GM21619 (cell line): ENCODE results near the gene SLC7A10.
A peak's percentile ranks its signal among the peaks of the same experiment; 100 is the strongest.
"Not testable (repeated sequence)": the region's sequence is repeated elsewhere in the genome, so short reads cannot be mapped to it uniquely, and the experiment has no call there.

Source experiments
- ATAC-seq: cut with Tn5 transposase; IDR thresholded peaks from one replicate; pipeline ENCODE4 v1.9.1; 2021; ENCODE audit not compliant: unreplicated experiment

SLC7A10 gene

GRCh38 chr19:33186431-33187182 lies 39.0 kb downstream of the SLC7A10 start:
- ATAC-seq: no peak

- peak; percentile 21 for ATAC-seq
Measured at GRCh38 chr19:33177417-33177979, 48.2 kb downstream of the SLC7A10 start.

GRCh38 chr19:33176670-33177416 lies 48.8 kb downstream of the SLC7A10 start:
- peak; percentile 76 for ATAC-seq

- no peak for ATAC-seq
Measured at GRCh38 chr19:33175886-33176669, 49.6 kb downstream of the SLC7A10 start.

DNA sequence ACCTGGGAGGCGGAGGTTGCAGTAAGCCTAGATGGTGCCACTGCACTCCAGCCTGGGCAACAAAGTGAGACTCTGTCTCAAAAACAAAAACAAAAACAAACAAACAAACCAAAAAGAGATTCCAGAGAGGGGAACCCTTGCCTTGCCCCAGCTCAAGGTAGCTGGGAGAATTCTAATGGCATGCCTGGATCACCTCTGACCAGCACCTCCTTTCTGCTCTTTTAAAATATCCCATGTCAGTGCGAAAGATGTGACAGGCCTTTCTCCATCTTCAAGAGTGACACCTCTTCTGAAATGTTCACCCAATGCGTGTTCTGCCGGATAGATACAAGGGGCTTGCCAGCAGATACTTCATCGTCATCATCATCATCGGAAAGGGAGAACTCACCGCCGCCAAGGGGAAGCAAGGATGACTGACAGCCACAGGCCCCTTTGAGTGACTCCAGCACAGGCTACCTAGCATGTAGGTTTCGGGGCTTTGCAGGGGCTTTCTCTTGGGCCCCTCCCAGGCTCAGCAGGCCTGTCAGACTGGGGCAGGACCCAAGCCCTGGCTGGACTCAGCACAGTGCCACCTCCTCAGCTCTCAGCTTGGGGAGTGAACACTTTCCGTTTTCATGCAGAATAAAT lies 50.4 kb downstream of the SLC7A10 start:
- no peak for ATAC-seq

- ATAC-seq: no peak
Measured at GRCh38 chr19:33174186-33174585, 51.5 kb downstream of the SLC7A10 start.

DNA sequence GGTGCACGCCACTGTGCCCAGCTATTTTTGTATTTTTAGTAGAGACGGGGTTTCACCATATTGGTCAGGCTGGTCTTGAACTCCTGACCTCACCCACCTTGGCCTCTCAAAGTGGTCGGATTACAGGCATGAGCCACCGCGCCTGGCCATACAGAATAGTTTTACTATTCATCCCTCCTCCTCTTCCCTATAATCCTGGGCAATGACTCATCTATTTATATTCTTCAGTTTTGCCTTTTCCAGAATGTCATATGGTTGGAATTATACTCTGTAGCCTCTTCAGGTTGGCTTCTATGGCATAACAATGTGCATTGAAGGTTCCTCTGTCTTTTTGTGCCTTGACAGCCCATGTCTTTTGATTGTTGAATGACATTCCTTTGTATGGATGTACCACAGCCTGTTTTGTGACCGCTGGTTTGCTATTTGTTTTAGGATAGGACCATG lies 53.7 kb downstream of the SLC7A10 start:
- ATAC-seq: no peak

DNA sequence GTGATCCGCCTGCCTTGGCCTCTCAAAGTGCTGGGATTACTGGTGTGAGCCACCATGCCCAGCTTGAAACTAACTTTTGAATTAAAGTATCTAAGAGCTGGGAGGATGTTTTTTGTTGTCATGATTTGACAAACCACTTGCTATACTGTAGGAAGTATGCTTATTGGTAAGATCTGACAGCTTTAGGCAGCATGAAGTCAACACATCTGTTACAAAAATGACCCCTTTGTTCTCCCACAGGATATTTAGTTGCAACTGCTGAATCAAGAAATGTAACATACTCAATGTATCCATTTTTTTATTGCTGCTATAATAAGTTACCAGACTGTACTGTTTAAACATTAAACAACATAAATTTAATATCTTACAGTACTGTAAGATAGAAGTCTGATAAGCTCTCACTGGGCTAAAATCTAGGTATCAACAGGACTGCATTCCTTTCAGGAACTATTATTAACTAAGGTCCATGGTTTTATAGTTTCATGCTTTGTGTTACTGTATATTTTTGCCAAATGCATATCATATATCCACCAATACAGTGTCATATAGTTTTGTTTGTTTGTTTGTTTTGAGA lies 54.3 kb downstream of the SLC7A10 start:
- no peak for ATAC-seq

GRCh38 chr19:33168528-33168927 lies 57.1 kb downstream of the SLC7A10 start:
- ATAC-seq: no peak

DNA sequence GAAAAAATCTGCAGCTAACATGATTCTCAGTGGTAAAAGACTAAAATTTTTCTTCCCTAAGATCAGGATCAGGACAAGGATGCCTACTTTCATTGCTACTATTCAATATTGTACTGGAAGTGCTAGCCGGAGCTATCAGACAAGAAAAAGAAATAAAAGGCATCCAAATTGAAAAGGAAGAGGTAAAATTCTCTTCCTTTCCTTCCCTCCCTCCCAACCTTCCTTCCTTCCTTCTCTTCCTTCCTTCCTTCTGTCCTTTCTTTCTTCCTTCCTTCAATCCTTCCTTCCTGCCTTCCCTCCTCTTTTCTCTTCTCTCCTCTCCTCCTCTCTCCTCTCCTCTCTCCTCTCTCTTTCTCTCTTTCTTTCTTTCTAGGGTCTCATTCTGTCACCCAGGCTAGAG lies 58.2 kb downstream of the SLC7A10 start:
- ATAC-seq: no peak

- not testable (repeated sequence) for ATAC-seq
Measured at GRCh38 chr19:33166037-33166436, 59.6 kb downstream of the SLC7A10 start.

DNA sequence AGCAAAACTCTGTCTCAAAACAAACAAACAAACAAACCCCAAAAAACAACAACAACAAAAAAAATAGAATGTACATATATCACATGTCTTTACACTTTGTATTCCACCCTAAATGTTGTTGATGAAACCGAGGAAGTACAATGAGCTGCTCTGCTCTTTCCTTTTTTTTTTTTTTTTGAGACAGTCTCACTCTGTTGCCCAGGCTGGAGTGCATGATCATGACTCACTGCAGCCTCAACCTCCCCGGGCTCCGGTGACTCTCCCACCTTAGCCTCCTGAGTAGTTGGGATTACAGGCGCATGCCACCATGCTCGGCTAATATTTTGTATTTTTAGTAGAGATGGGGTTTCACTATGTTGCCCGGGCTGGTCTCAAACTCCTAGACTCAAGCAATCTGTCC lies 62.2 kb downstream of the SLC7A10 start:
- ATAC-seq: no peak

DNA sequence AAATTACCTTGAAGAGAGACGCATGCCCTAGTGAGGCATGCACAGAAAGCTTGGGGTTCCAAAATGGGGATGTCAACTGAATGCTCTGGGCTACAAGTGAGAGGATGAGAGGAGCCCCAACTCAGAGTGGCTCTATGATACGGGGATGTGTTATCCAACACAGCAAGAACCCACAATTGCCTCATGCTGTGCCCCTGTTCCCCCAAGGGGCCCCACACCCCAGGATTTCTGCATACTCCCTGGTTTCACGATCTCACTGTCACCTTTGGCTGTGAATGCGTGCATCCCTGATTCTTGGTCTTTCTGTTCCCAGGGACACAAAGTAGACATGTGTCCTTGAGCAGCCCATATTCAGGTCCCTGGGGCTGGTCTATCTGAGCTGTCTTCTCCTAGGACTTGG lies 64.4 kb downstream of the SLC7A10 start:
- no peak for ATAC-seq

GRCh38 chr19:33159893-33160292 lies 65.8 kb downstream of the SLC7A10 start:
- no peak for ATAC-seq

GRCh38 chr19:33159149-33159548 lies 66.5 kb downstream of the SLC7A10 start:
- no peak for ATAC-seq
